Dendritic cell treated with granulocyte-macrophage colony-stimulating factor and Interleukin-4, amounts not matched to agents 40 ng/mL and 50 ng/mL, for 4 days (primary cell): Measurements from ENCODE around the gene DRICH1.
"Not testable (repeated sequence)": the region's sequence is repeated elsewhere in the genome, so short reads cannot be mapped to it uniquely, and the experiment has no call there.

Experiments
- H3K27ac Mint-ChIP-seq: one replicate; pipeline ENCODE4 v1.8.0; 2022; ENCODE audit warnings: mild to moderate bottlenecking, mixed read lengths
- H3K27me3 Mint-ChIP-seq: one replicate; pipeline ENCODE4 v1.8.0; 2022; ENCODE audit warnings: mild to moderate bottlenecking, mixed read lengths
- H3K36me3 Mint-ChIP-seq: one replicate; pipeline ENCODE4 v1.8.0; 2022; ENCODE audit warnings: low read depth, mixed read lengths
- H3K4me1 Mint-ChIP-seq: one replicate; pipeline ENCODE4 v1.8.0; 2022; ENCODE audit warnings: low read depth, mixed read lengths
- H3K4me3 Mint-ChIP-seq: one replicate; pipeline ENCODE4 v1.8.0; 2022; ENCODE audit warnings: mild to moderate bottlenecking, moderate library complexity, mixed read lengths
- H3K9me3 Mint-ChIP-seq: one replicate; pipeline ENCODE4 v1.8.0; 2022; ENCODE audit warnings: mixed read lengths
- intact Hi-C: fragments of 100-400 bp; cut with micrococcal nuclease; formaldehyde crosslinking; loops from one replicate; pipeline ENCODE4 v1.15.0; 2022

The DRICH1 gene

DNA sequence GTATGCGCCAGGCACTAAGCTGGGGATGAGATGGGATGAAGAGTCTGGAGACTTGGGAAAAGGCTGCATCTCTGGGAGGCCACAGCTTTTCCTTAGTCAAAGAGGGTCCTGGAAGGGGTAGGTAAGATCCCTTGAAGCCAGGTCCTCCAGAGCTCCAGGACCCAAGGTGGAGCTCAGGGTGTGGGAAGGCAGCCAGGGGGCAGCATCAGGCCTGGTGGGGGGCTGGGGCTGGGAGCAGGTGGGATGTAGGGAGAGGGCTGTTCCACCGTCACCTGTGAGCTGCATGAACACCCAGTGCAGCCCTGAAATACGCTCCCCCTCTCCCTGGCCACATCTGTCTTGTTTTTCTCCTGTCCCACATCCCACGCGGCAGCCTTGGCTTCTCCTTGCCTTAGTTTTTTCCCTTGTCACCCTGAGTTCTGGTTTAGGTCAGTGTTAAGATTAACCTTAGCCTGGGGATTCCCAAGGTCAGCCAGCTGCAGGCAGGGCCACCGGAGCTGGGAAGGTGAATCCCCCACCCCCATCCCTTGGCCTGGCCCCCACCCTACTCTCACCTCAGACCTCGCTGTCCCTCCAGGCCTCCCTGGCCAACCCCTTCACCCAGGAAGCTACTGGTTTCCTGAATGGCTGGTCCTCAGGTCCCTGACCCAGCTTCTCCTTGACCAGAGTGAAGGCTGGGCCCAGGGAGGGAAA is 34.4 kb downstream of the DRICH1 start:
- H3K27me3 Mint-ChIP-seq, H3K27ac Mint-ChIP-seq, H3K4me3 Mint-ChIP-seq, intact Hi-C loops, H3K9me3 Mint-ChIP-seq, H3K4me1 Mint-ChIP-seq, H3K36me3 Mint-ChIP-seq: not testable (repeated sequence)

DNA sequence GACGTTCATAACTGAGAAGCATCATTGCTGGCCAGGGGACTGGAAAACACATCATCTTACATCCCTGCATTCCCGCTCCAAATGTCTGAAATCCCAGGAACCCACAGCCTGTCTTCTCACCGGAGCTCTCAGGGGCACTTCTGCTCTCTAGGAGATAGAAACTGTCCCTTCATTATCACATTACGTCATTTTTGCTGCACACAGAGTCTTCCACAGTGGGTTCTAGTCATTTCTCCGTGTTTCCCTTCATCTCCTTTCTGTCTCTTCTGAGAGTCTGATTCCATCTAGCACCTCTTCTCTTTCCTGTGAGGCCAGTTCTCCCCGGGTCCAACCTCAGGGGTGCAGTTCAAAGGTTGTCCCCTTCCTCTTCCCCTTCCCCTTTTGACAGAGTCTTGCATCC is 36.2 kb downstream of the DRICH1 start:
- H3K9me3 Mint-ChIP-seq, H3K27ac Mint-ChIP-seq, H3K27me3 Mint-ChIP-seq, H3K4me3 Mint-ChIP-seq, intact Hi-C loops, H3K36me3 Mint-ChIP-seq: not testable (repeated sequence)
- H3K4me1 Mint-ChIP-seq: peaks cover 22% of the 10 kb centered on the region

DNA sequence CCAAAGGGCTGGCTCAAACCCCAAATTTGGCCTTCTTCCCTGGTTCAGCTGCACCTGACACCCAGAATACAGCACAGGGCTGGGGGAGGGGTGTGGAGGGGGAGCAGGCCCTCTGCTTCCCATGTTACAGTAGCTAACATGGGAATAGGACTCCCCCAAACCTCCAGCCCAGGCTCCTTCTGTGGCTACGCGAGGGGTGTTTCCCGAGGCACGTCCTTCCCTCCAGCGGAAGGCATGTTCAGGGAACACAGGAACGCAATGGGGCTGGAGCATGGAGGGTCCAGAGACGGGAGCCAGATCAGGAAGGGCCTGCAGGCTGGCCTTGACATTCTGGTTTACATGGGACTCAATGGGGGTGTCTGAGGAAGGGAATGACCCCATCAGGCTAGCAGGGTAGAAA is 40.3 kb downstream of the DRICH1 start:
- Mint-ChIP-seq H3K9me3 (no peaks in the 10 kb centered on the region), H3K4me1 (peaks cover 22% of the 10 kb centered on the region), H3K36me3 (no peaks in the 10 kb centered on the region), H3K27ac (peak overlapping the region; percentile 6), H3K4me3 (no peak overlapping the region), H3K27me3 (peaks cover 2% of the 10 kb centered on the region)
- intact Hi-C loops: loop anchor here (5.0 kb wide), 1 partner anchor 50 kb away; no protein-coding TSS in a partner anchor

DNA sequence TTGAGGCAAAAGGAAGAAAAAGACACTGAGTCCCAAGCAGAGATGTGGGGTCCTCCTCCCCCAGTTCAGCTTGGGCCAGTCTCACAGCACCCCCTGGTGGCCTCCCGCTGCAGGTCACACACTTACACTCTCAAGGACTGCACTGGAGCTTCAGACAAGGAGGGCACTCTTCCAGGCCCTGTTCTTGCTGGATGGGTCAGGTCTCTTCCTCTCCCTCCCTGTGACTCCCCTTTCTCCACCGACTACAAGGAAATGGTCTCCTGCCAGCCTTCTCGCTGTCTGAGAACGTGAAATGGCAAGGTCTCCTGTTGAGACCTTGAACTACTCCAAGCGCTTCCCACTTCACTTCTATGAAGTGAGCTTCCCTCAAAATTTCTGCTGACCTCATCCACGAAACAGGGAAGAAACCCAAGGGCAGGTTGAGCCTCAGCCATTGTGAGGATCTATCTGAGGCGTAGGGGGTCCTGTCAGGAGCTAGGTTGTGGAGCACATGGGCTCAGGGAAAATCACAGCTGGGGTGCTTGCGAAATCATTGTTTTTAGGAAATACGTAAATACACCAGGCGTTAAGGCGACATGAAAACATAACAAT is 40.8 kb downstream of the DRICH1 start:
- H3K4me3 Mint-ChIP-seq: no peak overlapping the region
- peaks cover 22% of the 10 kb centered on the region for H3K4me1 Mint-ChIP-seq
- peaks cover 2% of the 10 kb centered on the region for H3K27me3 Mint-ChIP-seq
- H3K9me3 Mint-ChIP-seq: no peaks in the 10 kb centered on the region
- peak overlapping the region; percentile 14 for H3K27ac Mint-ChIP-seq
- intact Hi-C loops: loop anchor here (5.0 kb wide), 1 partner anchor 49 kb away; no protein-coding TSS in a partner anchor
- no peaks in the 10 kb centered on the region for H3K36me3 Mint-ChIP-seq

DNA sequence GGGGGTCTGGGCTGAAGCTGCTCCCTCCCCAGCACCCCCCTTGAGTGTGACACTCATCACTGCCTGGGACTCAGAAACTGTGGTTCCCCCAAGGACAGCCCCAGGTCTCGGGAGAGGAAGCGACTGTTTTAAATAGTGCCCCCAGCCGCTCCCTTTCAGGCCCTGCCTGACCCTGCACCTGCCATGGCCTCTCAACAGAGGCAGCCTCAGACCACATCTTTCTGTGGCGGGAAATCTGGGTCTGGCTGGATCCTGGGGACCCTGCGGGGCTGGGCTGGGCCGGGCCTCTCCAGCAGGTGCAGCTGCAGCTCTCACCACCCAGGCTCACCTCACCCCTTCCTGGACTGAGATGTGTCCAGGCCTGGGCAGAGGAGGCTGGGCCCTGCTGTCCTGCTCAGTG is 48.3 kb downstream of the DRICH1 start:
- intact Hi-C loops: no loop called here
- Mint-ChIP-seq H3K4me3 (no peak overlapping the region), H3K9me3 (no peaks in the 10 kb centered on the region), H3K4me1 (peaks cover 5% of the 10 kb centered on the region), H3K36me3 (no peaks in the 10 kb centered on the region), H3K27ac (no peak overlapping the region), H3K27me3 (peaks cover 5% of the 10 kb centered on the region)

DNA sequence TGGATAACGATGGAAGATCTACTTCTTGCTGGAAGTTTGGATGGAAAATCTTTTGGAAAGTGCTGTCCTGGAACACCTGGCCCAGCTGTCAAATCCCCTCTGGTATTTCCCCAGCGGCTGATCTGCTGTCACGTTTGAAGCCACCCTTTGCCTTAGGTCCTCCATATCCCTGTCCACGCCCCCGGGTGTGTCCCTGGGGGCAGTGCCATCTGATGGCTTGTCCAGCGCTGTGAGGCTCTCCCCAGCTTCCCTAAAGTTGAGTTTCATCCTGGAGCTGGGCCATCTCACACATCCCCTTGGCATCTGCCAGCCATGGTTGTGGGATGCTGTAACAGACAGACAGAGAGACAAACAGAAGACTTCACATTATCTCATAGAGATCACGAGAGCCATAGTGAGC is 49.0 kb downstream of the DRICH1 start:
- Mint-ChIP-seq H3K27ac (no peak overlapping the region), H3K9me3 (no peaks in the 10 kb centered on the region), H3K36me3 (no peaks in the 10 kb centered on the region), H3K4me1 (peaks cover 5% of the 10 kb centered on the region), H3K27me3 (peaks cover 8% of the 10 kb centered on the region), H3K4me3 (no peak overlapping the region)
- intact Hi-C loops: no loop called here

DNA sequence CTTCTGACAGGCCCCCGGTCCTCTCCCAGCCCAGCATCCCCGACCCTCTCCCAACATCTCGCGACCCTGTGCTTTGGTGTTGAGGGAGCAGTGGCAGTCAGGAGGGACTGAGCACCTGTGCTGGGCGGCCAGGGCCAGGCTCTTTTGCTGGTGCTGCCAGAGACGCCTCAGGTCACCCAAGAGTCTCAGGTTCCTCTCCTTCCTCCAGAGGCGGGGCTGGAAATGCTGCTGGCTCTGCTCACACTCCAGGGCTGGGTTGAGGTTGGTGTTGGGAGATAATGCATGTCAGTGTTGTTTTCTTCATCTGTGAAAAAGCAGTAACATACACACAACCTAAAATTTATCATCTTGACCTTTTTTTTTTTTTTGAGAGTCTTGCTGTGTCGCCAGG is 50.9 kb downstream of the DRICH1 start:
- H3K27me3 Mint-ChIP-seq: peaks cover 11% of the 10 kb centered on the region
- no peaks in the 10 kb centered on the region for H3K36me3 Mint-ChIP-seq
- no peaks in the 10 kb centered on the region for H3K9me3 Mint-ChIP-seq
- intact Hi-C loops: no loop called here
- H3K4me1 Mint-ChIP-seq: peaks cover 5% of the 10 kb centered on the region
- H3K27ac Mint-ChIP-seq: no peak overlapping the region
- H3K4me3 Mint-ChIP-seq: no peak overlapping the region

DNA sequence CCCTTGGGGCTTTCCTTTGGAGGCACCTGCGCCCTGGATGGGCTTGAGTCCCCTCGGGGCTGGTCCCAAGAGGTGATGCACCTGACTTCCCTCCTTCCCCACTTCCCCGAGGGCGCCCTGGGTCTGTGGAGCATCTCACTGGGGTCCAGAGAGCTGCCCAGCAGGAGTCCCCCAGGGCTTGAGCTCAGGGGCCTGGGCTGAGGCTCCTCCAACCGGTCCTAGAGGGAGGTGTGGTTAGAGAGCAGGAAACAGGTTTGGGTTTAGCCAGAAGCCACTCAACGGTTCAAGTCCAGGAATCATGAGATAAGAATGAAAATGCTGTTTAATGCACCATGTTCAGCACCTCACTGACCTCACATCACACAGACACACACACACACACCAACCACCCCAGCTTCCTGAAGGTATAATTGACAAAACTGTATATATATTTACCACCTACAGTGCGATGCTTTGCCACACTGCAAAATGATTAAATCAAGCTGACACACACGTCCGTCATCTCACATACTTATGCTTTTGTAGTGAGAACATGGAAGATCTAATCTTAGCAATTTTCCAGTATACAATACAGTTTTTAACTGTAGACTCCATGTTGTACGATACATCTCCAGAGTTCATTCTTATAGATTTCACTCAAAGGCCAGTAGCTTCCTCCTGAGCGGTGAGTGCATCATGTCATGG is 51.4 kb downstream of the DRICH1 start:
- Mint-ChIP-seq H3K36me3 (no peaks in the 10 kb centered on the region), H3K27ac (no peak overlapping the region), H3K4me3 (no peak overlapping the region), H3K4me1 (peaks cover 5% of the 10 kb centered on the region), H3K9me3 (no peaks in the 10 kb centered on the region), H3K27me3 (peaks cover 13% of the 10 kb centered on the region)
- intact Hi-C loops: no loop called here

DNA sequence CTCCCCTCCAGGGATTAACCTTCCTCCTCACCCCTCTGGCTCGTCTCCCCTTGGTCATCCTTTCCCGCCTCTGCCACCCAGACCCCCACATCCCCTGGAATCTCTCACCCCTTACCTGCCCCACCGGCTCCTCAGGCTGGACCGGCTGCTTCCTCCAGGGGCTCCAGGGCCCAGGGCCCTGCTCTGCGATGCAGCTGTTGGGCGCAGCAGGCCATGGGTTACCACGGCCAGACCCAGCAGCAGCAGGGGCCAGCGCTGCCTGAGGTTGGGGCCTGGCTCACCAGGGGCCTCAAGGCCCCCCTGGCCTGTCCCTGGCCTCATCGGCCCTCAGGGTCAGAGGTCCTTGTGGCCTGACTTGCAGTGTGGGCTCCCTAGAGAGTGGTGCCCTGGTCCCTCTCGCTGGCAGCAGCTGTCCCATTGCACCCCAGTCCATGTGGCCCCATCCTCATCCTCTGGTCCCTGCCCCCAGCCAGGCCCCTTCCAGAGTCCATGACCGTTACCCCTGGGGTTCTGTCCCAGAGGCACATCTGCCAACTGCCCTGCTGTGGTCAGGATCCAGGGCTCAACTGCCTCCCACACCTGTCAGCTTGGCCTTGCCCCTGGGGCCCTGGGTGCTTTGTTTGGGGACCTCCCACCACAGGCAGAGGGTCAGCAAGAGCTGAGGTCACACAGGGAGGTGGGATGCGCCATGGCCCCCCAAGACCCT is 52.1 kb downstream of the DRICH1 start, which contains the start of gene IGLL1:
Gene IGLL1, minus strand, starts transcription at position 421 of the 706 bp plus-strand sequence. Its CDS starts 100 bp downstream, at position 321.
- Mint-ChIP-seq H3K27me3 (peaks cover 13% of the 10 kb centered on the region), H3K36me3 (no peaks in the 10 kb centered on the region), H3K4me1 (peaks cover 3% of the 10 kb centered on the region), H3K4me3 (no peak within 1 kb of the TSS), H3K9me3 (no peaks in the 10 kb centered on the region), H3K27ac (no peak within 1 kb of the TSS)
- intact Hi-C loops: no loop called here

DNA sequence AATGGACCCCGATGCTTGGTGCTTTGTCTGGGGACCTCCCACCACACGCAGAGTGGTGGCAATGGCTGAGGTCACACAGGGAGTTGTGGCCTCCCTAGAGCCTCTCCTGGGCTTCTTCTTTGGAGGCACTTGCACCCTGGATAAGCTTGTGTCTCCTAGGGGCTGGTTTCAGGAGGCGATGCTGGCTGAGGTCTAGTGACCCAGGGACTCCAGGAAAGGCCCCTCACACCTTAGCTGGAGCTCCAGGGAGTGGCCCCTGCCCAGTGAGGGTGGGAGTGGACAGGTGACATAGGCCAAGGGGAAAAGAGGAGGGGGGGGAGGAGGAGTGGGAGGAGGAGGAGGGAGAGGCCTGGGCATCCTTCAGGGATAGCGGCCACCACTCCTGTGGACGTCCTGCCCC is 52.8 kb downstream of the DRICH1 start:
- no peak overlapping the region for H3K4me3 Mint-ChIP-seq
- no peak overlapping the region for H3K27ac Mint-ChIP-seq
- H3K27me3 Mint-ChIP-seq: peaks cover 12% of the 10 kb centered on the region
- intact Hi-C loops: no loop called here
- no peaks in the 10 kb centered on the region for H3K4me1 Mint-ChIP-seq
- no peaks in the 10 kb centered on the region for H3K36me3 Mint-ChIP-seq
- no peaks in the 10 kb centered on the region for H3K9me3 Mint-ChIP-seq

DNA sequence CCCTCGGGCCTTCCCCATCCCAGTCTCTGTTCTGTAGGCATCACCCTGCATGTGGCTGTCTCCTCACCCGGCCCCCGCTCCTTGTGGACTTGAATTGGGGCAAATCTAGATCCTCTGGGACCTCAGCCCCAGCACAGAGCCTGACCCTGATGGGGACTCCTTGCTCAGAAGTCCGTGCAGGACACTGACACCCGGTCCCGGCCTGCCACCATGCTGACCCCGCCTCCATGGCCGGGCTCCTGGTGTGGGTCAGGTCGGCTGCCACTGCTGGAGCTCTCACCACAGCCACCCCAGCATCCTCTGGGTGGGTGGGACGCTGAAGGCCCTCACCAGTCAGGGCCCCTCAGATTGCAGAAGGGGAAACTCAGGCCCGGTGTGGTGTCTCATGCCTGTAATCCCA is 53.8 kb downstream of the DRICH1 start:
- Mint-ChIP-seq H3K27ac (no peak overlapping the region), H3K9me3 (no peaks in the 10 kb centered on the region), H3K36me3 (no peaks in the 10 kb centered on the region), H3K4me3 (no peak overlapping the region), H3K27me3 (peaks cover 11% of the 10 kb centered on the region), H3K4me1 (no peaks in the 10 kb centered on the region)
- intact Hi-C loops: no loop called here

DNA sequence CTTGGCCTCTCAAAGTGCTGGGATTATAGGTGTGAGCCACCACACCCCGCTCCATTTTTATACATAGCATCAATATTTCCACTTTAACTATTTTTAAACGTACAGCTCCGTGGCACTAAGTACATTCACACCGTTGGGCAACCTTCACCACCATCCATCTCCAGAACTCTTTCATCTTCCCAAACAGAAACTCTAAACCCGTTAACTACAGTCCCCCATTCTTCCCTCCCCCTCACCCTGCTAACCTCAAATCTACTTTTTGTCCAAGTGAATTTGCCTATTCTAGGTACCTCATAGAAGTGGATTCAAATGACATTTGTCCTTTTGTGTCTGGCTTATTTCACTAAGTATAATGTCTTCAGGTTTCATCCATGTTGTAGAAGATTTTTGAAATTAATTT is 55.4 kb downstream of the DRICH1 start:
- Mint-ChIP-seq H3K36me3 (no peaks in the 10 kb centered on the region), H3K27ac (no peak overlapping the region), H3K4me1 (no peaks in the 10 kb centered on the region), H3K27me3 (peaks cover 11% of the 10 kb centered on the region), H3K4me3 (no peak overlapping the region), H3K9me3 (no peaks in the 10 kb centered on the region)
- intact Hi-C loops: no loop called here

DNA sequence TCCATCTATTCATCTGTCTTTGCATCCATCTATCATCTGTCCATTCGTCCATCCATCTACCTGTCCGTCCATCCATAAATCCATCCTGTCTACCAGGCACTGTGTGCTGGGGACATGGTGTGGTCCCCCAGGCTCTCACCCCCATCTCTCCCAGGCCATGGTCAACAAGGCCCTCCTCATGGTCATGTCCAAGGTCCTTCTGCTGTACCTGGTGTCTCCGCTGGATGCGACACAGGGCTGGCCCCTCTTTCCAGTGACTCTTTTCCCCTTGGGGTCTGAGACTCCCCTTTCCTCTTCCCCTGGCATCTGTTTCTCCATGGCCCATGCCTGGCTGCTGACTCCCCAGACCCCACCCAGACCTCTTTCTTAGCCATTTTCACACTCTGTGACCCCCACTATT is 56.5 kb downstream of the DRICH1 start:
- no peak overlapping the region for H3K4me3 Mint-ChIP-seq
- H3K36me3 Mint-ChIP-seq: no peaks in the 10 kb centered on the region
- H3K27ac Mint-ChIP-seq: no peak overlapping the region
- H3K9me3 Mint-ChIP-seq: no peaks in the 10 kb centered on the region
- H3K27me3 Mint-ChIP-seq: peaks cover 11% of the 10 kb centered on the region
- intact Hi-C loops: no loop called here
- no peaks in the 10 kb centered on the region for H3K4me1 Mint-ChIP-seq

DNA sequence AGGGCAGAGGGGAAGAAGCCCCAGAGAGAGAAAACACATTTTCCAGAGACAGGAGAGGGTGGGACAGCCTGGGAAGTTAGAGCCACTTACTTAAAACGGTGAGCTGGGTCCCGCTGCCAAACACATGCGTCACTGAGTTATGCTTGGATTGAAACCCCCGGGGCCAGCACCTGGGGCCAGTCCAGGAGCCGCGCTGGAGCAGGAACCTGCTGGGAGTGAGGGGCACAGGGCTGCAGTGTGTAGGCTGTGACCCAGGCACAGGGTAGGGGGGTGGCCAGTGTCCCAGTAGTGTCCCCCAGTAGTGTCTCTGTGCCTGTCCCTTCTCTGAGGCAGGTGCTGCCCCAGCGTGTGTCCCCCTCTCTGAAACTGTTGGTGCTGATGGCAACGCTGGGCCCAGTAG is 57.2 kb downstream of the DRICH1 start:
- no peak overlapping the region for H3K27ac Mint-ChIP-seq
- H3K4me1 Mint-ChIP-seq: no peaks in the 10 kb centered on the region
- intact Hi-C loops: no loop called here
- no peak overlapping the region for H3K4me3 Mint-ChIP-seq
- H3K27me3 Mint-ChIP-seq: peaks cover 9% of the 10 kb centered on the region
- no peaks in the 10 kb centered on the region for H3K36me3 Mint-ChIP-seq
- H3K9me3 Mint-ChIP-seq: no peaks in the 10 kb centered on the region
